K562 (cell line): ENCODE results near the gene GYS1.

Source experiments
- BDP1 ChIP-seq: IDR thresholded peaks from 3 replicates; pipeline ENCODE4 v1.6.1; 2011; ENCODE audit not compliant: insufficient read length, insufficient read depth
- CREM ChIP-seq: IDR thresholded peaks from 2 replicates; pipeline ENCODE4 v1.6.1; 2014; ENCODE audit warnings: antibody characterized with exemption, low read depth
- EWSR1 ChIP-seq: fragments of 450-650 bp; IDR thresholded peaks from 2 replicates; pipeline ENCODE4 v1.6.1; 2018; ENCODE audit warnings: borderline replicate concordance, mild to moderate bottlenecking, low read depth, moderate library complexity; ENCODE audit not compliant: partially characterized antibody
- JUNB ChIP-seq: fragments of 450-650 bp; formaldehyde crosslinking; conservative IDR thresholded peaks from 2 replicates; pipeline ENCODE4 v1.4.0; 2020; ENCODE audit warnings: mild to moderate bottlenecking
- POLR2A ChIP-seq: fragments of 450-650 bp; conservative IDR thresholded peaks from 2 replicates; pipeline ENCODE4 v1.6.1; 2016
- POLR2AphosphoS5 ChIP-seq: IDR thresholded peaks from 2 replicates; pipeline ENCODE4 v1.6.1; 2011; ENCODE audit warnings: mild to moderate bottlenecking, low read depth, low read length, moderate library complexity; ENCODE audit not compliant: control insufficient read depth, insufficient read depth
- TCF3 ChIP-seq: sonication (generic); formaldehyde crosslinking; IDR thresholded peaks from 2 replicates; pipeline ENCODE4 v1.4.0; 2020; ENCODE audit warnings: mild to moderate bottlenecking, missing genetic modification reagents
- ZBTB33 ChIP-seq: sonication (generic); formaldehyde crosslinking; IDR thresholded peaks from 2 replicates; pipeline ENCODE4 v1.8.1; 2023; ENCODE audit warnings: mild to moderate bottlenecking, missing genetic modification reagents

- TF ChIP-seq POLR2A = no peak
- TF ChIP-seq JUNB = no peak
- no peak for TF ChIP-seq BDP1
- TF ChIP-seq CREM = no peak
- no peak for TF ChIP-seq EWSR1
- TF ChIP-seq POLR2AphosphoS5 = no peak
- no peak for TF ChIP-seq ZBTB33
- no peak for TF ChIP-seq TCF3 (CRISPR knock-in tag)
These were observed 72.2 kb downstream of the GYS1 start for GRCh38 chr19:48920949-48921348.
